Measurements from ENCODE around the gene CHST14. TPM values are rescaled to one million over a fixed set of nuclear protein-coding genes. Genes with fewer than 3 reads are reported as not detected.
"Not testable (repeated sequence)": the region's sequence is repeated elsewhere in the genome, so short reads cannot be mapped to it uniquely, and the experiment has no call there.

CHST14 gene
- total RNA-seq, 3 donors from 2014 or later (not counting 1 experiment from before 2014, with no cell fraction given), result 9.8 to 16.7 (median 12.9) TPM

DNA sequence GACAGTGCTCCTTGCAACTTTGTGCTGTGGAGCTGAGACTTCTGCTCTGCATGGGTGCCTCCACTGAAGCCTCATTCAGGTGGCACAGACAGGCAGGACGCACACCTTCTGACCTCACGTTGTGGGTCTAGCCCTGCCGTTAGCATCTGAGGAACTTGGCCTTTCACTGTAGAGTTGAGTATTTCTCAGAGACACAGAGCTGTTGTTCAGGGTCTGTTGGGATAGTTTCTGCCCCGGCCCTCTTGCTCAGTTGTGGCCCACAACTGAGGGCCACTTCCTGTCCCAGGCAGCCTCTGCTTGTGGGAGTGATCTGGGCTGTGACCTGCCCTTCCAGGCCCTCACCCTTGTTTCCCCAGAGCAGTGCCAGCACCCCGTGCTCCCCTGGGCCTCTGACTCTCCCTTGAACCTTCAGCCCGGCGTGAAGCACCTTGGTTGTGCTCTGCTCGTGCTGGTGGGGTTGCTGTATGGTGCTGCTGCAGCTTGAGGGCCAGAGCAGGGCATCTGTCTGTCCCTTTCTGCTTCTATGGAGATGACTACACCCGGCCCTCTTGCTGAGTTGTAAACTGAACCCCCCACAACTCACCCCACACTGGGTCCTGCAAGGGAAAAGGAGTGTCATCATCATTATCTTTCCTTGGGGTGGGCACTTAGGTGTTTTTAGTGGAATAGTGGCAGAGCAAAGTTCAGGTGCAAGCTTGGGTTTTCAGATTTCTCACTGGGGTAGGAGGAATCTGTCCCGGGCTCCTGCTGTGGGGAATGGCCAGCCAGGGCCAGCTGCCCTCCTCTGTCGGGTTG, 18.3 kb upstream of the CHST14 start:
- Histone ChIP-seq H3K27ac (ENCODE audit: low read length) (peak overlapping the region; percentile 69), H3K9me3 (ENCODE audit: control insufficient read depth, insufficient read depth, low read length) (no peaks in the 10 kb centered on the region), H3K27me3 (ENCODE audit: control insufficient read depth, insufficient read depth, low read length) (no peaks in the 10 kb centered on the region), H3K36me3 (ENCODE audit: control insufficient read depth, insufficient read depth, low read length) (no peaks in the 10 kb centered on the region), H3K4me1 (ENCODE audit: control insufficient read depth, insufficient read depth, low read length) (peaks cover 62% of the 10 kb centered on the region), H3K4me3 (ENCODE audit: low read length) (no peak overlapping the region)
- Mint-ChIP-seq H3K4me1 (peaks cover 75 to 82% of the 10 kb centered on the region in 2 donors), H3K4me3 (peak overlapping the region; percentile 73), H3K27me3 (ENCODE audit: low read depth in 2 of 2) (no peaks in the 10 kb centered on the region), H3K27ac (peak overlapping the region; percentile 80 to 89), H3K36me3 (no peaks in the 10 kb centered on the region), H3K9me3 (no peaks in the 10 kb centered on the region)
- DNase-seq (peak in 1 of 2 donors; percentile 24), ATAC-seq (peak; percentile 60 to 72 (median 61))
- 26% methylated on average over 10 of the region's 11 CpGs for WGBS (ENCODE audit: insufficient coverage)
- intact Hi-C loops (cut with micrococcal nuclease), result no loop called here
- TF ChIP-seq, protein P1, sequence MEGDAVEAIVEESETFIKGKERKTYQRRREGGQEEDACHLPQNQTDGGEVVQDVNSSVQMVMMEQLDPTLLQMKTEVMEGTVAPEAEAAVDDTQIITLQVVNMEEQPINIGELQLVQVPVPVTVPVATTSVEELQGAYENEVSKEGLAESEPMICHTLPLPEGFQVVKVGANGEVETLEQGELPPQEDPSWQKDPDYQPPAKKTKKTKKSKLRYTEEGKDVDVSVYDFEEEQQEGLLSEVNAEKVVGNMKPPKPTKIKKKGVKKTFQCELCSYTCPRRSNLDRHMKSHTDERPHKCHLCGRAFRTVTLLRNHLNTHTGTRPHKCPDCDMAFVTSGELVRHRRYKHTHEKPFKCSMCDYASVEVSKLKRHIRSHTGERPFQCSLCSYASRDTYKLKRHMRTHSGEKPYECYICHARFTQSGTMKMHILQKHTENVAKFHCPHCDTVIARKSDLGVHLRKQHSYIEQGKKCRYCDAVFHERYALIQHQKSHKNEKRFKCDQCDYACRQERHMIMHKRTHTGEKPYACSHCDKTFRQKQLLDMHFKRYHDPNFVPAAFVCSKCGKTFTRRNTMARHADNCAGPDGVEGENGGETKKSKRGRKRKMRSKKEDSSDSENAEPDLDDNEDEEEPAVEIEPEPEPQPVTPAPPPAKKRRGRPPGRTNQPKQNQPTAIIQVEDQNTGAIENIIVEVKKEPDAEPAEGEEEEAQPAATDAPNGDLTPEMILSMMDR (IDR thresholded peaks at IDR 0.05), result no peak

- intact Hi-C loops (cut with micrococcal nuclease), result loop anchor here (2.0 kb wide), 1 partner anchor 17 kb away; the partner anchor contains the start of gene CHST14
- peaks cover 62% of the 10 kb centered on the region for H3K4me1 ChIP-seq (ENCODE audit: control insufficient read depth, insufficient read depth, low read length)
- peak; percentile 52 to 67 (median 63) for ATAC-seq
- not testable (repeated sequence) for H3K9me3 Mint-ChIP-seq; H3K36me3 Mint-ChIP-seq; H3K9me3 ChIP-seq (ENCODE audit: control insufficient read depth, insufficient read depth, low read length); H3K27me3 Mint-ChIP-seq (ENCODE audit: low read depth in 2 of 2); H3K27me3 ChIP-seq (ENCODE audit: control insufficient read depth, insufficient read depth, low read length); H3K36me3 ChIP-seq (ENCODE audit: control insufficient read depth, insufficient read depth, low read length); H3K4me3 ChIP-seq (ENCODE audit: low read length)
- 0% methylated on average over 2 of the region's 3 CpGs for whole genome bisulfite sequencing (ENCODE audit: insufficient coverage)
- H3K4me3 Mint-ChIP-seq, result peak overlapping the region; percentile 73
- peak in 1 of 2 donors; percentile 56 for DNase-seq
- peaks cover 79 to 84% of the 10 kb centered on the region in 2 donors for H3K4me1 Mint-ChIP-seq
- H3K27ac ChIP-seq (ENCODE audit: low read length), result peak overlapping the region; percentile 69
- H3K27ac Mint-ChIP-seq, result peak overlapping the region; percentile 80 to 89
Observed at GRCh38 chr15:40453941-40454340, 16.8 kb upstream of the CHST14 start.

DNA sequence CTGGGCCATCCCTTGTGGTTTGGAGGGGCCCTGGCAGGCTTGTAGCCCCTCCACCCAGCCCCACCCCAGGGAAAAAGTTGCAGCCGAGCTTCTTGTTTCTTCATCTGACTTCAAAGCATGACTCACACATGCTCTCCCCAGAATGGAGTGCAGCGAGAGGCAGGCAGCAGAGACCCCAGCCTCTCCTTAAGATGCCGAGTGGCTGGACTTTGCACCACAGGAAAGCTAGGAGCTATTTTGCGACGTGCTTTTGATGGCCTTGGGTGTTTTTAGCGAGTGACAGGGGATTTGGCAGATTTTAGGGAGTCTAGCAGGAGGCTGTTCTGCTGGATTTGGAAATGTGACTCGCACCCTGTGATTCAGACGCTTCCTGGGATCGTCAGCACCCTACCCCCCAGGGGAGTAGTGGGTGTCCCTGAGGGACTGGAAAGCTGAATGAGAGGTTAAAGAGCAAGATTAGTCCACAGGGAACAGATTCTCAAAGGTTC, 15.8 kb upstream of the CHST14 start:
- Histone ChIP-seq H3K27ac (ENCODE audit: low read length) (peak overlapping the region; percentile 69), H3K4me1 (ENCODE audit: control insufficient read depth, insufficient read depth, low read length) (peaks cover 62% of the 10 kb centered on the region), H3K9me3 (ENCODE audit: control insufficient read depth, insufficient read depth, low read length) (no peaks in the 10 kb centered on the region), H3K36me3 (ENCODE audit: control insufficient read depth, insufficient read depth, low read length) (peaks cover 11% of the 10 kb centered on the region), H3K4me3 (ENCODE audit: low read length) (no peak overlapping the region), H3K27me3 (ENCODE audit: control insufficient read depth, insufficient read depth, low read length) (no peaks in the 10 kb centered on the region)
- DNase-seq (no peak), ATAC-seq (peak in 1 of 3 donors; percentile 41)
- intact Hi-C loops (cut with micrococcal nuclease), result loop anchor here (2.0 kb wide), 1 partner anchor 16 kb away; the partner anchor contains the start of gene CHST14
- Mint-ChIP-seq H3K4me1 (peaks cover 69 to 74% of the 10 kb centered on the region in 2 donors), H3K27ac (peak overlapping the region; percentile 80 to 89), H3K4me3 (peak overlapping the region; percentile 37), H3K9me3 (no peaks in the 10 kb centered on the region), H3K36me3 (no peaks in the 10 kb centered on the region), H3K27me3 (ENCODE audit: low read depth in 2 of 2) (no peaks in the 10 kb centered on the region)
- WGBS (ENCODE audit: insufficient coverage), result 68% methylated on average over 9 of the region's 9 CpGs
- TF ChIP-seq, protein P1 (IDR thresholded peaks at IDR 0.05), result no peak

- Histone ChIP-seq H3K4me3 (ENCODE audit: low read length) (no peak overlapping the region), H3K4me1 (ENCODE audit: control insufficient read depth, insufficient read depth, low read length) (peaks cover 59% of the 10 kb centered on the region), H3K27ac (ENCODE audit: low read length) (no peak overlapping the region), H3K9me3 (ENCODE audit: control insufficient read depth, insufficient read depth, low read length) (no peaks in the 10 kb centered on the region), H3K36me3 (ENCODE audit: control insufficient read depth, insufficient read depth, low read length) (peaks cover 13% of the 10 kb centered on the region), H3K27me3 (ENCODE audit: control insufficient read depth, insufficient read depth, low read length) (no peaks in the 10 kb centered on the region)
- H3K4me3 Mint-ChIP-seq, result no peak overlapping the region
- peak overlapping the region; percentile 80 to 89 for H3K27ac Mint-ChIP-seq
- no peaks in the 10 kb centered on the region for H3K27me3 Mint-ChIP-seq (ENCODE audit: low read depth in 2 of 2)
- no peaks in the 10 kb centered on the region for H3K9me3 Mint-ChIP-seq
- H3K4me1 Mint-ChIP-seq, result peaks cover 61 to 63% of the 10 kb centered on the region in 2 donors
- ATAC-seq (no peak), DNase-seq (no peak)
- H3K36me3 Mint-ChIP-seq, result no peaks in the 10 kb centered on the region
- WGBS (ENCODE audit: insufficient coverage), result 95% methylated on average over 7 of the region's 7 CpGs
- intact Hi-C loops (cut with micrococcal nuclease), result no loop called here
- TF ChIP-seq, protein P1 (IDR thresholded peaks at IDR 0.05), result no peak
Observed at GRCh38 chr15:40456299-40456712, 14.5 kb upstream of the CHST14 start.

All from natural killer cell (primary cell).